ENCODE data around the gene NLGN1. TPM values are rescaled to one million over a fixed set of nuclear protein-coding genes. Genes with fewer than 3 reads are reported as not detected.
"Not testable (repeated sequence)": the region's sequence is repeated elsewhere in the genome, so short reads cannot be mapped to it uniquely, and the experiment has no call there.

Gene NLGN1
- total RNA-seq, 1 donor from 2014 or later, result 18.3 TPM

- intact Hi-C loops (cut with DNase I), result no loop called here
- DNase-seq (ENCODE audit: low spot score), result no peak
Measured at GRCh38 chr3:174215456-174215855, 817.9 kb downstream of the NLGN1 start.

DNA sequence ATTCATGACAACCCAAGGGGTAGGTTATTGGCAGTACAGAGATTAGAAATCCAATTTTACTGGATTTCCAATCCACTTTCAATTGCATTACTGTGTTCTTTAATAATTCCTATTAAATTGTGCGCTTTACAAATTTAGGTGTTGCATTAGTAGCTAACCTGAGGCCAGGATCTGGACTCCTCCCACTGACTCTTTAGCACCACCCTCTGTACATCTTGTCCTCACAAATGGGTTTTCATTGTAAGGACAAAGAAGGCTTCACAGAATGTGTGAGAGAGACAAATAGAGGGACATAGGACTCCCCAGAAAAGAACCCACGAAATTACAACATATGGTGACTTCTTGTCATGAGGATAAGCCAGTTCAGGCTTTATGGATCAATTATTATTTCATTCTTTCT lies 818.5 kb downstream of the NLGN1 start:
- no peak for DNase-seq (ENCODE audit: low spot score)
- intact Hi-C loops (cut with DNase I), result no loop called here

- intact Hi-C loops (cut with DNase I), result no loop called here
Measured at GRCh38 chr3:174216946-174217718, 819.6 kb downstream of the NLGN1 start.

DNA sequence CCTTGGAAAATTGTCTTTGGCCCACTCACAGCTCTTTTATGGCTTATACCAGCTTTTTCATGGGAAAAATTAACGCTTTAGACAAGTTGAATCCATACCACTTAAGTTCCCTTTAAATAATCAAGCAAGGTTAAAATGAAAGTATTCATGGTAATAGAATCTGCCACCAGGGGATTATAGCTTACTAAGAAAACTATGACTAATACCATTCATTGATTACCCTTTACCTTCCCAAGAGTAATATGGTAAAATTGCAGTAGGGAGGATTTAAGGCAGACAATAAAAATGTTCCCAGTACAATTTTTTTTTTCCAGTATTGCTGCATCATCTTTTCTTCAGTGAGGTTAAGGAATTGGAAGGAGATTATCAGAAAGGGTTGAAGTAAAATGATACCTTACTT lies 820.5 kb downstream of the NLGN1 start:
- intact Hi-C loops (cut with DNase I), result no loop called here
- no peak for DNase-seq (ENCODE audit: low spot score)

More at GRCh38 chr3:174216946-174217718, 819.6 kb downstream of the NLGN1 start:
- DNase-seq (ENCODE audit: low spot score), result no peak

DNA sequence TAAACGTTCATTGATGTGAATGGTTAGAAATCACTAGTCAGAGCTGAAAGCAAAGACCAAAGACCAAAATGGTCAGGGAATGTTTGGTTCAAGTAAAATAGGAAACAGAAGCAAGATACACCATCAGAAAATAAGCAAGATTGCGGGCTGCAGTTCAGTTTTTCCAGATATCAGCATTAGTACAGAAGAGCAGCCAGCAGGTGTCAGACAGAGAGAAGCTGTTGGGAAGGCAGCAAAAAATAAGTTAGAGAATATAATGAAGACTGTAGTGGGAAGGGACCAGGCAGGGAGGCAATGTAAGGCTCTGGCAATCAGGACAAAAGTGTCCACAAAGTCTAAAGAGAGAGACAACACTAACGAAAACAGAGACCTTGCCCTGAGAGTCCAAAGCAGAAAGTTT lies 822.2 kb downstream of the NLGN1 start:
- DNase-seq (ENCODE audit: low spot score), result no peak
- intact Hi-C loops (cut with DNase I), result no loop called here

- no peak for DNase-seq (ENCODE audit: low spot score)
- intact Hi-C loops (cut with DNase I), result no loop called here
Measured at GRCh38 chr3:174220775-174221554, 823.4 kb downstream of the NLGN1 start.

- intact Hi-C loops (cut with DNase I), result no loop called here
- no peak for DNase-seq (ENCODE audit: low spot score)
Measured at GRCh38 chr3:174223042-174223441, 825.5 kb downstream of the NLGN1 start.

- intact Hi-C loops (cut with DNase I), result no loop called here
- no peak for DNase-seq (ENCODE audit: low spot score)
Measured at GRCh38 chr3:174223626-174224025, 826.1 kb downstream of the NLGN1 start.

DNA sequence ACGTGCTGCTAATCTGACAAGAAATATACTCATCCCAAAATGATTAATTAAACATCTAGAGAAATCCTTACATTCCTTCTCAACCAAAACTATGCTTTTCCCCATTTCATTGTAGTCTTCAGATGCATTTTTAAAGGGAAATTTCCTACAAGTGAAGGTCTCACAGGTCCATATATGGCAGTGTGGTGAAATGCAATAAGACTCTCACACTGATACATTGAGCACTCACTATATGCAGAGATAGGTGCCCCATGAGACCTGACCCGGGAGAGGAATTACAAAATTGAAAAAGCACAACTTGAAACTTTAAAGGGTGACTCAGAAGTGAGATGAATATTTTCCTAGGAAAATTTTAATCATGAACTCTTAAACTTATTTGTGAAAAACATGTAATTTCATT lies 832.4 kb downstream of the NLGN1 start:
- DNase-seq (ENCODE audit: low spot score), result no peak

GRCh38 chr3:174232028-174232657 lies 834.6 kb downstream of the NLGN1 start:
- DNase-seq (ENCODE audit: low spot score); intact Hi-C loops (cut with DNase I): not testable (repeated sequence)

More for the DNA sequence above, 832.4 kb downstream of the NLGN1 start:
- intact Hi-C loops (cut with DNase I), result no loop called here

DNA sequence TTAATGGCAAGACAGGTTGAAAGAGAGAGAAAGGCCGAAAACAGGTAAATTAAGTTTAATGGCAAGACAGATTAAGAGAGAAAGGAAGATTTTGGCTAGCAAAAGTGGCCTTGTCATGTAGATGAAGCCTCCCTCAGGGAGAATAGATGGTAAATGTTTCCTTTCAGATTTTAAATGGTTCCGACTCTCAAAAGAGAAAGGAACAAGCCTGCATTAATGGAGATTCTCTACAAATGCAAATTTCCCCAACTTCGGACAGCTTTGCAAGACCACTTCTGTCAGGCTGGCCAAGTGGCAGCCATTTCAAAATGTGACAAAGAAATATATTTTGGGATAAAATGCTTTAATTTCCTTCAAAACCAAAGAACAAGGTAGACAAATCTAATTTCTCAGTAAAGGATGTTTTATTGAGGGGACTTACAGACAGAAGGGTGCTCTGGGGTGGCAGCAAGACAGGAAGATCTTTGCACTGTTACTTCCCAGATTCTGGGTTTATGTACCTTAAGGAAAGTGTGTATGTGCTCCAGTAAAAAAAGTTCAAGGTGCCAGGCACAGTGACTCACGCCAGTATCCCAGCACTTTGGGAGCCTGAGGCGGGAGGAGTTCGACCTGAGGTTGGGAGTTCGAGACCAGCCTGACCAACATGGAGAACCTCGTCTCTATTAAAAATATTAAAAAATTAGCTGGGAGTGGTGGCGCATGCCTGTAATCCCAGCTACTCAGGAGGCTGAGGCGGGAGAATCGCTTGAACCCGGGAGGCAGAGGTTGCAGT lies 835.3 kb downstream of the NLGN1 start:
- no peak for DNase-seq (ENCODE audit: low spot score)
- intact Hi-C loops (cut with DNase I), result no loop called here

GRCh38 chr3:174233511-174233910 lies 836.0 kb downstream of the NLGN1 start:
- DNase-seq (ENCODE audit: low spot score), result no peak
- intact Hi-C loops (cut with DNase I), result no loop called here

DNA sequence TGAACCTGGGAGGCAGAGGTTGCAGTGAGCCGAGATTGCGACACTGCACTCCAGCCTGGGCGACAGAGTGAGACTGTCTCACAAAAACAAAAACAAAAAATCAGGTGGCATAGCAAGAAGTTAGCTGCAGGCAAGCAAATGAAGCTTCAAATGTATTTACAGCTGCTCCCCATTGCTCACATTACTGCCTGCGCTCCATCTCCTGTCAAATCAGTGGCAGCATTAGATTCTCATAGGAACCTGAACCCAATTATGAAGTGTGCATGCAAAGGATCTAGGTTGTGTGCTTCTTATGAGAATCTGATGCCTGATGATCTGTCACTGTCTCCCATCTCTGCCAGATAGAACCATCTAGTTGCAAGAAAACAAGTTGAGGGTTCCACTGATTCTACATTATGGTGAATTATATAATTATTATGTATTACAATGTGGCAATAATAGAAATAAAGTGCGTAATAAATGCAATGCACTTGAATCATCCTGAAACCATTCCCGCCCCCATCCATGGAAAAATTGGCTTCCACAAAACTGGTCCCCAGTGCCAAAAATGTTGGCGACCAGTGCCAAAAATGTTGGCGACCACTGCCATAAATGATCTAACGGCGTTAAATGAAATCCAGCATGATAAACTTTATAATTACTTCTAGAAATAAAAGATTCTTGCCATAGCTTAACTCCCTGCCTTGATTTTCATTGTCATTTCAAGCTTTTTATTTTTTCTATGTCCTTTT lies 844.9 kb downstream of the NLGN1 start:
- no peak for DNase-seq (ENCODE audit: low spot score)
- intact Hi-C loops (cut with DNase I), result no loop called here

- intact Hi-C loops (cut with DNase I), result no loop called here
- no peak for DNase-seq (ENCODE audit: low spot score)
Measured at GRCh38 chr3:174243171-174243570, 845.6 kb downstream of the NLGN1 start.

GRCh38 chr3:174247687-174248152 lies 850.2 kb downstream of the NLGN1 start:
- intact Hi-C loops (cut with DNase I), result no loop called here
- no peak for DNase-seq (ENCODE audit: low spot score)

GRCh38 chr3:174251681-174252080 lies 854.1 kb downstream of the NLGN1 start:
- DNase-seq (ENCODE audit: low spot score), result no peak
- intact Hi-C loops (cut with DNase I), result no loop called here

- no peak for DNase-seq (ENCODE audit: low spot score)
- intact Hi-C loops (cut with DNase I), result no loop called here
Measured at GRCh38 chr3:174253196-174253823, 855.8 kb downstream of the NLGN1 start.

DNA sequence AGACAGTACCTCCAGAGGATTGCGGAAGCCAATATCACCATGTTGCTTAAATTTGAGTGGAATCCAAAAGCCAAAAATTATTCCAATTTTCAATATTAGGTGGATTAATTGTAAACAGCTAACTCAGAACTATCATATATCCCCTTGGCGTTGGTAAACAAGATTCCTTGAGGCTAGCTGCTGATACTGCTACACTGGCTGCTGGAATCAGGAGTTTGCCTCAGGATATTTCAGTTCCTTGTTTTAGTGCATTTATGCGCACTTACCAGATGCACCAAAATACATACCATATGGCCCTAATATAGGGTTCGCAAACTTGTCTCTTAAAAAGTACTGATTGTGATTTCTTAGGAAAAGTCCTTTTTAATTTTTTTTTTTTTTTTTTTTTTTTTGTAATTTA lies 856.4 kb downstream of the NLGN1 start:
- intact Hi-C loops (cut with DNase I), result no loop called here
- no peak for DNase-seq (ENCODE audit: low spot score)

GRCh38 chr3:174255454-174255853 lies 857.9 kb downstream of the NLGN1 start:
- DNase-seq (ENCODE audit: low spot score), result no peak
- intact Hi-C loops (cut with DNase I), result no loop called here

All from cardiac septum (tissue), 1 donor.